ENCODE data around the gene SULT1B1. TPM values are rescaled to one million over a fixed set of nuclear protein-coding genes. Genes with fewer than 3 reads are reported as not detected.

SULT1B1 gene
- polyA plus RNA-seq, 4 donors, result 0.87 to 1.8 (median 1.2) TPM

DNA sequence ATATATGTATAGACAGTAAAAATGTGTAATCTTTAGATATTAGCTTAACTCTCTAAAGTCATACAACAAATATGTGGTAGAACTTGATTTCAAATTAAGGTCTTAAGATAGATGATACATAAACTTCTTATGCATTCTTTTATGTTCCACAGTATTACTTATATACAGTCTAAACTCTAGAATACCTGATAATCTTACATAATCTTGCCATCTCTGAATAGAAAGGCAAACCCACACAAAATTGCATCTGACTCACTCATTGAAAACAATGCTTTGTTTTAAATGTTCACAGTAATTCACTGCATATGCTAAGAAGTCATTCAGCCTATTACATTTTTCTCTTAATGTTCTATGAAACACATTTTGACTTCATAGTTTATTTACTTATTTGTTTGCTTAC lies 10.1 kb downstream of the SULT1B1 start:
- no peak for DNase-seq (ENCODE audit: low read depth in 4 of 4, low spot score in 3 of 4)

DNA sequence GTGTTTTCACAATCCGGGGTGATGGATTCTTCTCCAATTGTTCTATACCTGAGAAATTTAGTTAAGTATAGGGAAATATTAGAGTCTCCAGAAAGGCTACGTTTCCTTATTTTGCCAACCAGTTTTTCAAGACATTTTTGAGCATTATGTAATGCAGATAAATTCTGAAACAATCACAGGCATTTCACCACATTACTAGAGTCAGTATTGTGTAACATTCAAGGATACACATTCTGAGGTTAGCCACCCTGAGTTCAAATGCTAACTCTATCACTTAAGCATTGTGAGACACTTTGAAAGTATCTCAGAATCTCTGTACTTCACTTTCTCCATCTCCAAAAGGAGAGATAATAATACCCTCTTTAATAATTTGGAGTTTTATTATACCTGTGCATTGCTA lies 10.6 kb downstream of the SULT1B1 start:
- no peak for DNase-seq (ENCODE audit: low read depth in 4 of 4, low spot score in 3 of 4)

DNA sequence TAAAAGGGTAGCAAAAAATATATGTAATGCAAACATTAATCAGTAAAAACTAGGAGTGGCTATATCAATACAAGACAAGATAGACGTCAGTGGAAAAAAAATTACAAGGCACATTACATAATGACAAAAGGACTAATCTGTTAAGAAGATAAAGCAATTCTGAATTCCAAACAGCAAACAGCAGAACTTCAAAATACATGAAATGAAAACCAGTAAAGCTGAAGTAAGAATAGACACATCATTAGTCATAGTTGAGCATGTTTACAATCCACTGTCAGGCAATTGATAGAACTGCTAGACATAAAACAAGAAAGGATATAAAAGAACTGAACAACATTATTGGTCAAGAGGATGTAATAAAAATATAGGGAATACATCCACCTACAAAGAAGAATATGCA lies 12.2 kb downstream of the SULT1B1 start:
- no peak for DNase-seq (ENCODE audit: low read depth in 4 of 4, low spot score in 3 of 4)

DNA sequence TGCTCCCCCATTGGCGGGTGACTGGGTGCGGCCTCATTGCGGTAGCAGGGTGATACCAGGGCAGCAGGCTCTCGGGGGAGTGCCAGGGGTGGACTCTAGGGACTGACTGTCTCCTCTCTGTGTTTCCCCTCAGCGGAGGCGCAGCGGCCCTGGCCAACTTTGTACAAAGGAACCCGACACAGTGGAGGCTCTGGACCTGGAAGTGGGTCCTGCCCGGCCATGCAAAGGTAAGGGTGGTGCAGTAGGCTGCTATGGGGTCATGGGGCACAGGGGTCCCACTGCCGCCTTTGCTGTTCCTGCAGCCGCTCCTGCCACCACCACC lies 16.3 kb downstream of the SULT1B1 start:
- DNase-seq (ENCODE audit: low read depth in 4 of 4, low spot score in 3 of 4), result no peak

DNA sequence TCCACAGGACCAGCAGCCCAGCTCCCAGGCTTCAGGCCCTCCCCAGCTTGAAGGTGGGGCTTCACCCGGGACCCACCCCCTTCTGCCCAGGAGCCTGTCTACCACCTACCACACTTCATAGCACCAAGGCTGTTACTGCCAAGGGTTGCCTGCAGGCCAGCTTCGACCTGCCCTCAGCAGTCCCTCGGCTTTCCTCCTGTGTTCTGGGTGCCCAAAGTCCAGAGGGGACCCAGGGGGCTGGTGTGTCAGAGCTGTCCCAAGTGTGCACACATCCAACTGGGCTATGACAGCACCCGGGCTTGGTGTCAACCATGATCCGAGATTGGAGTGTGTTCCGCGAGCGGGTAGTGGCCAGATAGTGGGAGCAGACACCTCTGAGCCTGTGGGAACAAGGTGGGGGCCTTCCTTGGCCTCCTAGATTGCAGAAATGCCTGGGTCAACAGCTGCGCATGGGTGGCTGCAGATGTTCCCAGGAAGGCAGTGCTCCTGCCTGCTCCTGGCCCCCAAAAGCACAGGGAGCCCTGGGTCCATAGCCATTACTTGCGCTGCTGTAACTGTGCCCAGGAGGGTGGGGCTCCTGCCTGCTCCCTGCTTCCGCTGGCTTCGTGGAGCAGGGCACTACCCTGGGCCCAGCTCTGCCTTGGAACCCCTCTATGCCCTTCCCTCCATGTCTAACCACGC lies 16.8 kb downstream of the SULT1B1 start:
- DNase-seq (ENCODE audit: low read depth in 4 of 4, low spot score in 3 of 4), result no peak

DNA sequence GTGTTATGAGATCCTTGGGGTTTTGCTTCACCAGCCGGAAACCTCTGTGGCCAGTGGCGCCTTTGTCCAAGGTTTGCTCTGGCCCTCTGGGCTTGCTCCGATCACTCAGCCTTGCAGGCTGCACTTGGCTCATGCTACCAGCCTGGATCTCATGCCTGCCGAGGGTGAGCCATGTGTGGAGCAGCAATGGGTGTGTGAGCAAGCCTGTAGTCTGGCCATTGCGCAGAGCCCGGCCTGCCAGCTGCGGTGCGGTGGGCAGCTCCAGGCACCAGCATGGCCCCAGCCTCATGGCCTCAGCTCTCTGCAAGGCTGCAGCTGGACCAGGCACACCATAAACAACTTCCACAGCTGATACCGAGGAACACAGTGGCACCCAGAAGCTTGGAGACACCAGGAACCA lies 17.8 kb downstream of the SULT1B1 start:
- no peak for DNase-seq (ENCODE audit: low read depth in 4 of 4, low spot score in 3 of 4)

DNA sequence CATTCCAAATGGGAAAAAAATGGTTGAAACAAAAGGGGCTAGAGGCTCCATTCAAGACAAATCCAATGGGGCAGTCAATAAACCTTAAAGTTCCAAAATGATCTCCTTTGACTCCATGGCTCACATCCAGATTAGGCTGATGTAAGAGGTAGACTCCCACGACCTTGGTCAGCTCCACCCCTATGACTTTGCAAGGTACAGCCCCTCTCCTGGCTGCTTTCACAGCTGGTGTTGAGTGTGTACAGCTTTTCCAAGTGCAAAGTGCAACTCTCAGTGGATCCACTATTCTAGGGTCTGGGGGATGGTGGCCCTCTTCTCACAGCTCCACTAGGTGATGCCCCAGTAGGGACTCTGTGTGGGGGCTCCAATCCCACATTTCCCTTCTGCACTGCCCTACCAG lies 21.5 kb downstream of the SULT1B1 start:
- no peak for DNase-seq (ENCODE audit: low read depth in 4 of 4, low spot score in 3 of 4)

DNA sequence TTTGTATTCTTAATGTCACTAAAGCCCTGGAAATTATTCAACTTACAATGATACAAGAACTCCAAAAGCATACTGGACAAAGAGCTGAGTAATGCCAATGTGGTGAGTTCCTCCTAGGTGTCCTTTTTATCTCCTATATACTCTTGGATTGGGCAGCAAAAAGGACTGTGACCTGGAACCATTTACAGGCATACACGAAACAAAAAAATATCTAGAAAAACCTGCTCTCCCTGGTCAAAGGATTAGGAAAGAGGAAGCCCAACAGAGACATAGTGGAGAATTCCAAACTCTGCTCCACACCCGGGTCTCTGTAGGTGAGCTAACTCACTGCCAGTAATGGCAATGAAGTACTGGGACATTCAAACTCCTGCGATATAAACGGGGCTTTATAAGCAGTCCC lies 25.3 kb downstream of the SULT1B1 start:
- DNase-seq (ENCODE audit: low read depth in 4 of 4, low spot score in 3 of 4), result no peak

DNA sequence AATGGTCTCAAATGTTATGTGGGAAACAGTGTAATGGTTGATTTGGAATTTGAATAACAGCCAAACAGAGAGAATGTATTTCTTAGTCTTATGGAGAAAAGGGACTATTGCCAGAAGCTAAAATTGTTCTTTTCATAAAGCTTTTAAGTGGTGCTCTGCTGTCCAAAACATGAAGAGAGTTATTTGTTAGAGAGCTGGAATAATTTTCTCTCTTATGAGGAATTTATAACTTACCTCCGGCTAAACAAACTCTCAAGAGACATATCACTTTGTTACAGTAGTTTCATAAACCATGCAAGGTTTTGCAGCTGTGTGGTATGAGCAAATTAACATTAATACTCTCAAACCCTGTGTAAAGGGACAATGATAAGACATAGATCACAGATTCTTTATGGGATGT lies 28.6 kb downstream of the SULT1B1 start:
- no peak for DNase-seq (ENCODE audit: low read depth in 4 of 4, low spot score in 3 of 4)

DNA sequence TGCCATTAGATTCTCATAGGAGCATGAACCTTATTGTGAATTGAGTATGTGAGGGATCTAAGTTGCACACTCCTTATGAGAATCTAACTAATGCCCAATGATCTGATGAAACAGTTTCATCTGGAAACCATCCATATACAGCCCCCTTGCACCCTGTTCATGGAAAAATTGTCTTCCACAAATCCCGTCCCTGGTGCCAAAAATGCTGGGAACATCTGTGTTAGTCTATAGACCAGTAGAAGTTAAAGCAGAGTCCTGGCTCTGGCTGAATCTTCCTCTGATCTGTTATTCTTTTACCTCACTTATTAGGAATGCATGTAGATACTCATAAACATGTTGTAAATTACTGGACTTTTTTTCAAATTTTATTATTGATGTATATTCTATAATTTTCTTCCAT lies 29.2 kb downstream of the SULT1B1 start:
- DNase-seq (ENCODE audit: low read depth in 4 of 4, low spot score in 3 of 4), result no peak

DNA sequence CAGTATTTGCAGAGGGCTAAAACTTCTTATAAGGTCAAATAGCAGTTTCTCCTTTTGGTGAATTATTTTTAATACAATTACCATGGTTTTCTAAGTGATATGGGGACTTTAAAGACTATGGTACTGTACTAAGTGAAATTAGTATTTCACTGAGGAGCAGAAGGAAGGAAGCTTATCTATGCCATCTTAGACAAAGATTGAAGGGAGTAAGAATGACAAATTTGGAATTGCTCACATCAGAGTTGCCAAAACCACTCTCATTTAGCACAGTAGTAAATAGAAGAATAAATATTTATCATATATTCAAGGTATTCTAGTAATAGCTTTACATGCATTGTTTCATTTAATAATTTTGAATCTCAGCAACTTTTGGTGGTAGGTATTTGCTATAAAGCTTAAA lies 30.4 kb downstream of the SULT1B1 start:
- no peak for DNase-seq (ENCODE audit: low read depth in 4 of 4, low spot score in 3 of 4)

DNA sequence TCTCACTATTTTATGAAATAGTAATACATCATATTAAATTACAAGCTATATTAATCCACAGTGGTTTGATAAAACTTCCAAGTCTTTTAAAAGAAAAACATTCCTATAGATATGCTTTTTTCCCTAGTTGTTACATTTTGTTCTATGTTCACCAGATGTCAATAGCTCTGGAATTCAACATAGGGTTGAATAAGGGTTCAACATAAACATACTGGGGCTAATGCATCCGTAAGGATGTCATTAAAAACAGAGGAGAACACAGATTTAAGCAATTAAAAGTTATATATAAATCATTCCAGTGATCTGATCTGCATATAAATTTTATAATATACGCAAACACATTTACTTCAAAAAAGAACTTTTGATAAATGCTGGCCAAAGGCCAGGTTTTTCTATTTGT lies 32.5 kb downstream of the SULT1B1 start:
- DNase-seq (ENCODE audit: low read depth in 4 of 4, low spot score in 3 of 4), result no peak

DNA sequence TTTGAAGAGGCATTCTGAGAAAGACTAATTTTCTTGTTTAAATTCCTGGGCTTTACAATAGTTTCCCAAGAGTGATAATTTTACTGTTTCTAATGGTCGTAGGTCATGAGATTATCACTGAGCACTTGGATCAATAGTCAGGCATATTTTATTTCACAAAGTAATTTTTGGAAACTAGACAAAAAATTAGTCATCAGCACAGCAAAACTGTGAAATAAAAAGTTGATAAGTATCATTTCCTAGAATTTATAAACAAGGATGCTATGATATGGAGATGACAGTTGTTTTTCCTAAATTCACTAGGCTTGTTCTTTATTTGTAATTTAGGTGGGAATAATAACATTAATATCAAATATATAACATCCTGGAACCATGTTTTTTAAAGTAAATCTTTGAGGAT lies 33.0 kb downstream of the SULT1B1 start:
- DNase-seq (ENCODE audit: low read depth in 4 of 4, low spot score in 3 of 4), result no peak

DNA sequence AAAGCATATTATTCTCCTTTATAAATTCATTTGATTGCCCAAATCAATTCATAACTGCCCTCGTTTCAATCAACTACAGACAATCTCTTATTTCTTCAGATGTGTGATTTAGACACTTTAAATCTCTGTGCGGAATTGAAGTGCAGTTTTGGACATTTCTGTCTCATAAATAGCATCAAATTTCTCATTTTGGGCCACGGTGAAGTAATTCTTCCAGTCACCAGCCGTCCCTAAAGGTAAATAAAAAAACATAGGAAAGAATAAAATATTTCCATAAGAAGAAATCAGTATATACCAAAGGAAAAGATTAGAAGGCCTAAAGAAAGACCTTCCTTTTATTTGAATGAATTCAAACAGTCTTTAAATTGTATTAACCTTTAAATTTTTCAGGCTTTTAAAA lies 33.4 kb downstream of the SULT1B1 start:
- no peak for DNase-seq (ENCODE audit: low read depth in 4 of 4, low spot score in 3 of 4)

DNA sequence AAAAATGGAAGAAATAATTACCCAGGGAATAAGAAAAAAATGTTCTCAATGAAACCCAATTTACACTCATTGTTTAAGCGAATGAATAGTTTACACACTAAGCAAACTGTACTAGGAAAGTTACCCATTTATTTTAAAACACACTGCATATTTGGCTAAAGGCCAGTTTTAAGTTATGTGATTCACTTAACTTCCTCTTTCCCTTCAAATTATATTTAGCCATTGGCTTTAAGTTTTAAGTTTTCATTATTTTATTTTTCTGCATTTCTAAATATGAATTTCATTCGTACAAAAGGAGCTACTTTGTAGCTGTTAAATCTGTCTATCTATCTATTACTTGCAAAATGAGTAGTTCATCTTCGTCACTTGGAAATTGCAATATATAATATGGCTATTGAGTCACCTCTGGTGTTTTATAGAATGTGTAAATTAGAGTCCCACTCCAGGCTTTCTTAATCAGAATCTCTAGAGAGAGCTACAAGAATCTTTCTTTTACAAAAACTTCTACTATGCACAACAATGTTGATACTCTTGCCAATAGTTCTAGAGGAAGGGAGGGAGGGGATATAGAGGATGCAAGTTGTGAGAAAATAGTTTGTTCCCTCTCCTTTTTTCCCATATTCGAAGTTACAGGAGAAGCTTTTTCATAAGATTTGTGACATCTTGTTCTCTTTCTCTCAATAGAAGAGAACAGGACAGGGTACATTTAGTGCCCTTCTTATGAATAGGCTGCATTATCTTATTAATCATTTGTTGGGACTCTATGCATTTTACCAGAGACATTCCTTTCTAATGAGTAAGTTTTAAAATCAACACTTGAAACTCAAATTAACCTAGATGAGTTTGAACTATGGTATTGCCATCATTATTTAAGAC lies 41.8 kb downstream of the SULT1B1 start:
- DNase-seq (ENCODE audit: low read depth in 4 of 4, low spot score in 3 of 4), result no peak

DNA sequence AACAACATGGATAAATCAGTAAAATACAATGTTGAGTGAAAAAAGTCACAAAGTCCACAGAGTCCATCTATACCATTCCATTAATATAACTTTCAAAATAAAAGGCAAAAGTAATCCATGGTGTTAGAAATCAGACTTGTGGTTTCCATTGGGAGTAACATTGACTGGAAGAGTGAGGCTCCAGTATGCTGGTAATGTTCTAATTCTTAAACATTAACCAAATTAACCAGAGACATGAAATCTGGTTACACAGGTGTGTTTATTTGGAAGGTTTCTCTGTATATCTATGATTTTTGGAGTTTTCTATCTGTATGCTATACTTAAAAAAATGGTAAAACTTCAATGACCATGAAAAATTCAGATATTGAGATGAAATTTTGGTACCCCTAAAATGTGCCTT lies 42.6 kb downstream of the SULT1B1 start:
- DNase-seq (ENCODE audit: low read depth in 4 of 4, low spot score in 3 of 4), result no peak

DNA sequence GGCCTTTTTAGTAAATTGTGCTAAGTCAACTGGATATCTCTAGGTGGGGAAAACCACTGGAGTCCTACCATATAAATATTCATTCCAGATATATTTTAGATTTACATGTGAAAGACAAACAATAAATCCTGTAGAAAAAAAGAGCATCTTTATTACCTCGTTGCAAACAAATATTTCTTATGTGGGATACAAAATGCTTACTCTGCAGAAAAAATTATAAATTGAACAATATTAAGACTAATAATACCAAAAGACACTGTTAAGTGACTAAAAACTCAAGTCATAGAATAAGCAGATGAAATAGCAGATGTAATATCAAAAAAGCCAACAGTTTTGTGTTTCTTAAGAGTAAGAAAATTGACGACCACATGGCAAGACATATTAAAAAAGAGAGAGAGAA lies 43.8 kb downstream of the SULT1B1 start:
- DNase-seq (ENCODE audit: low read depth in 4 of 4, low spot score in 3 of 4), result no peak

DNA sequence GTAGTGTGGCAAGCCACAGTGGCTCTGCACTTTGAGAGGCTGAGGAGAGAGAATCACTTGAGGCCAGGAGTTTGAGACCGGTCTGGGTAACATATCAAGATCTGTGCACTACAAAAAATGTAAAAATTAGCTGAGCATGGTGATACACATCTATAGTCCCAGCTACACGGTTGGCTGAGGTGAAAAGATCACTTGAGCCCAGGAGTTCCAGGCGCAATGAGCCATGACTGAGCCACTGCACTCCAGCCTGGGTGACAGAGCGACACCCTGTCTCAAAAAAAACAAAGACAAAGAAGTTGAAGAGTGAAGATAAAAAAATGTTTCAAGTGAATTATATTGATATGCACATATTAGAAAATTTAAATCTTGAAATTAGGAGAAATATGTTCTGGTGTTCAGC lies 46.3 kb downstream of the SULT1B1 start:
- no peak for DNase-seq (ENCODE audit: low read depth in 4 of 4, low spot score in 3 of 4)

DNA sequence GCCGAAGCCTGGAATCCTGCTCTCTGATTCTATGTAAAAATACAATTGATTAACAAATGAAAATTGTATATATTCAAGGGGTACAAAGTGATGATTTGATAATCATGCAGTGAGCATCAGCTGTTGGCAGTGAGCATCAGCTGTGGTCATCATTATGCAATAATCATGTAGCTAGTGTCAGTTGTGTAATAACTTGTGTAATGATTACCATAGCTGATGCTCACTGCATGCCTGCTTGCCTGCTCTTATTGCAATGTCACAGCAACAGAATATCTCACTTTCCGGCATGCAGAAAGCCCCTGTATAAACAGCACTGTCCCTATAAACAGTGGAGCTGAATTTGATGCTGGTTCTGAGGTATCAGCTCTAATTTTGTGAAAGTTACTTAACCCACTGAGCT lies 46.8 kb downstream of the SULT1B1 start:
- DNase-seq (ENCODE audit: low read depth in 4 of 4, low spot score in 3 of 4), result no peak

DNA sequence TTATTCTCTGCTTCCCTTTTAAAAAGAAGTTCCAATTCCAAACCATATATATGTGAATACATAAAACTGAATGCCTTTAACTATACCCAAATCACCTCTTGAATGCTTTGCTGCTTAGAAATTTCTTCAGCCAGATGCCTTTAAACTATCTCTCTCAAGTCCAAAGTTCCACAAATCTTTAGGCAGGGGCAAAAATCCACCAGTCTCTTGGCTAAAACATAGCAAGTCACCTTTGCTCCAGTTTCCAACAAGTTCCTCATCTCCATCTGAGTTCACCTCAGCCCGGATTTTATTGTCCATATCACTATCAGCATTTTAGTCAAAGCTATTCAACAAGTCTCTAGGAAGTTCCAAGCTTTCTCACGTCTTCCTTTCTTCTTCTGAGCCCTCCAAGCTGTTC lies 49.8 kb downstream of the SULT1B1 start:
- DNase-seq (ENCODE audit: low read depth in 4 of 4, low spot score in 3 of 4), result no peak

DNA sequence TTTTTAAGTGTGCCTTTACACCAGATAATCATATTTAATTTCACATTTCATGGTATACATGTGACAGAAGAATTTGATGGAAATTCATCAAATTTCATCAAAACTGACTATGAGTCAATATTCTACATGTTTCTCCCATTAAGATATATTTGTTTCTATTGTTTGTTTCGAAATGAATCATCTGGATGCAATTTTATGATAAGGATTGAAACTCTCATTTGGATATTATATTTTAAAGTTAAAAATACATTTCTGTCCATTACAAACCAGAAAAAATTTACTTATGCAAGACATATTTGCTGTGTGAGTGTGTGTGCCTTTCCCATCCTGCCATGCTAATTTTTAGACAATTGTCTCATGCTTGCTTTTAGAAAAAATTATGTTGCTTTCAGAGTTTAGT lies 52.2 kb downstream of the SULT1B1 start:
- no peak for DNase-seq (ENCODE audit: low read depth in 4 of 4, low spot score in 3 of 4)

DNA sequence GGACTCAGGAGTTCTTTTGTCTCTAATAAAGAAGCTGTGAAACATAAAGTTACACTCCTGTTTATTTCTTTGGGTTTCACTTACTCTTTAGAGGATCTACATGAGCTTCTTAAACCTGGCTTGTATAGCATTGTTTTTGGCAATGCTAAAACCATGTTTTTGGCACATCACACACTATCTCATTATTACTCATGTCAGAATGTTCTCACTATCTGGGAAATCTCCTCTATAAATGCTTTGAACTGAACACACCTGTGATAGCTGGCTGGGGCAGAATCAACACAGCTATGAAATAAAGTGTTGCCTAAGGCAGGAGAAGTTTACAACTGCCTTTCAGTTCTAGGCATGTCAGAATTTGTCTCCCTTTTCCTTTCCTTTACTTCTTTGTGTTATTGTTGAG lies 52.6 kb downstream of the SULT1B1 start:
- DNase-seq (ENCODE audit: low read depth in 4 of 4, low spot score in 3 of 4), result no peak

DNA sequence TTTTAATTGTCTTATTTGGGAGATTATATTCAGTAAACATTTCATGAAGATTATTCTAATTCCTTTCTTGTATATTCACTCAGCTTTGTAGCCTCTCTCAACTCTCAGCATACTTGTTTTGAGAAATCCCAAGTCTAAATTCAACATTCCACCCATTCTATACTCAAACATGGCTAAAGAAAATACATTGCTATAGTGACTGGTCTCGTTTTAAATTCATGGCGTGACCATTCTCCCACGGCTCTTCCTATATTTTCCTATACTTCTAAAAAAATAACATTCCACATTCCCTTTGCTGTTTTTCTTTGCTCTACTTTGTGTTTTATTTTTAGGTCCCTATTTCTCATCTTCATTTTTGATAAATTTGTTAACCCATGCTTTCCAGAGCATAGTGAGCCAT lies 58.2 kb downstream of the SULT1B1 start:
- no peak for DNase-seq (ENCODE audit: low read depth in 4 of 4, low spot score in 3 of 4)
